ENCODE measurements around the gene OGDH.
"Not testable (repeated sequence)": the region's sequence is repeated elsewhere in the genome, so short reads cannot be mapped to it uniquely, and the experiment has no call there.

Gene OGDH

GRCh38 chr7:44707558-44708230, 101.3 kb downstream of the OGDH start:
- no peak for DNase-seq (ENCODE audit: low read depth)

GRCh38 chr7:44709011-44709915, 102.8 kb downstream of the OGDH start:
- no peak for DNase-seq (ENCODE audit: low read depth)

DNA sequence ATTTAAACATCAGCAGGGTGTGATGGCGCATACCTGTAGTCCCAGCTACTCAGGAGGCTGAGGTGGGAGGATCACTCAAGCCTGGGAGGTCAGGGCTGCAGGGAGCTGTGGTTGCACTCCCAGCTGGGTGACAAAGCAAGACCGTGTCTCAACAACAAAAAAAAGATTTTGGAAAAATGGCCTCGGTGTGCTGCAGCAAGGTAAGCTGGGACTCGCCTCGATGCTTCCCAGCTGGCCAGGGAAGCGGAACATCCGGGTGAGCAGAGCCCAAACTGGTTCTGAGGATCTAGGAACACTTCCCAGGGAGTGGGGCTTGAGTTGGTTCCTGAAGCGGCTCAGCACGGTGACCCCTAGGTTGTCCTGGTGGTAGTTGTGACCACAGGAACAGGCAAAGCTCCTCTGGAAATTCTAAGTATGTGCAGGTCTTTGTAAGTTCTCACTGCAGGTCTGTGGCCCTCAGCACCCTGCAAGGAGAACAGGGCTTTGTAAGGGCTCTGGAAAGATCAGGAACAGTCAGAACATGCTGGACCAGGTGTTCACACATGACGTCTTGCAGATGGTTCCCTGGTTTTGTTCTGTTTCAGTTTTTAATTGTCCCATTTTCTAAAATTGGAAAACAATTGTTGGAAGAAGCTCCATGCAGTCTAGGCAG, 103.6 kb downstream of the OGDH start:
- DNase-seq (ENCODE audit: low read depth): no peak

- no peak for DNase-seq (ENCODE audit: low read depth)
These were observed 105.1 kb downstream of the OGDH start for GRCh38 chr7:44711528-44711927.

GRCh38 chr7:44712012-44712411, 105.6 kb downstream of the OGDH start:
- DNase-seq (ENCODE audit: low read depth): no peak

GRCh38 chr7:44713141-44713540, 106.7 kb downstream of the OGDH start:
- no peak for DNase-seq (ENCODE audit: low read depth)

- no peak for DNase-seq (ENCODE audit: low read depth)
These were observed 107.4 kb downstream of the OGDH start for GRCh38 chr7:44713680-44714335.

DNA sequence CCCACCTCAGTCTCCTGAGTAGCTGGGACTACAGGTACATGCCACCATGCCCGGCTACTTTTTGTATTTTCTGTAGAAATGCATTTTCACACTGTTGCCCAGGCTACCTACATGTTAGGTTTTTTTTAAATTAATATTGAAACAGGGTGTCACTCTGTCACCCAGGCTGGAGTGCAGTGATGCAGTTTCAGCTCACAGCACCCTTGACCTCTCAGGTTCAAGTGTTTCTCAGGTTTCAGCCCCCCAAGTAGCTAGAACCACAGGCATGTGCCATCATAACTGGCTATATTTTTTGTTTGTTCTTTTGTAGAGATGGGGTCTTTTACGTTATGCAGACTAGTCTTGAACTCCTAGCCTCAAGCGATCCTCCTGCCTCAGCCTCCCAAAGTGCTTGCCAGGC, 109.8 kb downstream of the OGDH start:
- DNase-seq (ENCODE audit: low read depth): no peak

DNA sequence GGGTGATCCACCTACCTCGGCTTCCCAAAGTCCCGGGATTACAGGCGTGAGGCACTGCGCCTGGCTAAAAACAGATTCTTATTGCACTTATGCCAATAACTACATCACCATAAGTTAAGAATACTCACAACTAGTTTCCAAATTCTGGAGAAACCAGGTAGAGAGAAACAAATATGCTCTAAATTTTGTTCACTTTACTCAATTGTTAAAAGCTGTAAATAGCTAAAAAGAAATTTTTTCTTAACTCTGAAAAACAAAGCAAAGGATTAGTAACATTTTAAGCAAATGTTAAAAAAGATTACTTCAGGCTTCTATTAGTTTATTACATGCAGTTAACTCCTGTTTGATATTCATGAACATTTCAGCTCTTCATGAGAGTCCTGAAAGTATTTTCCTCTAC, 113.9 kb downstream of the OGDH start:
- DNase-seq (ENCODE audit: low read depth): no peak

GRCh38 chr7:44724276-44724675, 117.8 kb downstream of the OGDH start:
- no peak for DNase-seq (ENCODE audit: low read depth)

DNA sequence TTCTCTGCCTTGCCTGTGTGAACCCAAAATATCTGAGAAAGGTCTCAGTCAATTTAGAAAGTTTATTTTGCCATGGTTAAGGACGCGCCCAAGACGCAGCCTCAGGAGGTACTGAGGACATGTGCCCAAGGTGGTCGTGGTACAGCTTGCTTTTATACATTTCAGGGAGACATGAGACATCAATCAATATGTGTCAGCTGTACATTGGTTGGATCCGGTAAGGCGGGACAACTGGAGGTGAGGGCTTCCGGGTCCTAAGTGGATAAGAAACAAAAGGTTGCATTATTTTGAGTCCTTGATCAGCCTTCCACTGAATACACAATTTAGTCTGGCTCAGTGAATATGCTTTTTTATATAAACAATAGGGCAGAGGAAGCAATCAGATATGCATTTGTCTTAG, 119.8 kb downstream of the OGDH start:
- not testable (repeated sequence) for DNase-seq (ENCODE audit: low read depth)

DNA sequence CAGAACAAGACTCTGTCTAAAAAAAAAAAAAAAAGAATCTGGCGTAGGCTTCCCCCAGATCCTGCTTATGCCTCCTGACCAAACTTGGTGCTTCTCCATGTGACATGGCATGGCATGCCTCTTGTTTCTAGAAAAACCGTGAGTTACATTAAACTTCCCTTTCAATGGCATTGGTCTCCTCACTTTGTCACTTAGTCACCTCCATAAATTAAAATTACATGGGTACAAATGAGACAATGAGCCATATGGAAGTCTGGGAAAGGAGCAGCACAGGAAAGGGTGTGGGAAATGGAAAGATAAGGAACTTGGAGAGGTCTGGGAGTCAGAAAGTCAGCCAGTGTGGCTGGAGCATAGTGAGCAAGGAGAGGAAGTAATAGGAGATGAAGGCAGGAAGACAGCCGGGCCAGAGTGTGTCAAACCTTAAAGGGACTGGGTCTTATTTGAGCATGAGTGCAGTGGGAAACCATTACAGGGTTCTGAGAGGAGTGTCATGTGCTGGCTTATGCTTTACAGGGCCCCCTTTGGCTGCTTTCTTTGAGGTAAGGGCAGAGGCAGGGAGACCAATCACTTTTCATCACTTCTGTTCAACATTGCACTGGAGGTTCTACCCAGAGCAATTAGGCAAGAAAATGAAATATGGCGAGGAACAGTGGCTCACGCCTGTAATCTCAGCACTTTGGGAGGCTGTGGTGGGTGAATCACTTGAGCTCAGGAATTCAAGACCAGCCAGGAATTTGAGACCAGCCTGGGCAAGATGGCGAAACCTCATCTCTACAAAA, 120.9 kb downstream of the OGDH start:
- DNase-seq (ENCODE audit: low read depth): peak; percentile 54

GRCh38 chr7:44727937-44728262, 121.5 kb downstream of the OGDH start:
- DNase-seq (ENCODE audit: low read depth): no peak

DNA sequence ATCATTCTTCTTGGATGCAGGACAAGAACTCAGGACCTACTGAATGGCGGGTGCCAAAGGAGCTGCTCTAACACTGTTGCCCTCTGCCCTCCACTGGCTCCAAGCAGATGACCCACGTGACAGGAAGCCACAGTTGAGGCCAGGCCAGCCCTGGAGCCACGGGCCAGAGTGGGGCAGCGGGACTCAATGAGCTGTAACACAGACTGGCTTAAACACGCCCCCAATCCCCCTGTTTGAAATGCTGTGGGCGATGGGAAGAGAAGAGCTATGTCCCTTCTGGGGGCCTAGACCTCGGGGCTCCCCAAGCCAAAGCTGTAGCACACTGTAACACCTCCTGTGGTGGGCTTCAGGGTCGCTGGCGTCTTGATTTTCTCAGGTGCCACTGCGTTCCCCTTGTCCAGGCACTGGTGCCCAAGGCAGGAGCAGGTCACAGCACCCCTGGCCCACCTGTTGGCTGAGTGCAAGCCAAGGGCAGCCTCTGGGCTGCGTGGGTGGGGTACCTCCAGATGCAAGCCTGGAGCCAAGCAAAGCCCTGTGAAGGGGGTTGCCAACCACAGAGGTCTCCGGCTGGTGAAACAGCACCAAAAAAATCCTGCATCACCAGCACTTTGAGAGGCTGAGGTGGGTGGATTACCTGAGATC, 123.6 kb downstream of the OGDH start:
- no peak for DNase-seq (ENCODE audit: low read depth)

DNA sequence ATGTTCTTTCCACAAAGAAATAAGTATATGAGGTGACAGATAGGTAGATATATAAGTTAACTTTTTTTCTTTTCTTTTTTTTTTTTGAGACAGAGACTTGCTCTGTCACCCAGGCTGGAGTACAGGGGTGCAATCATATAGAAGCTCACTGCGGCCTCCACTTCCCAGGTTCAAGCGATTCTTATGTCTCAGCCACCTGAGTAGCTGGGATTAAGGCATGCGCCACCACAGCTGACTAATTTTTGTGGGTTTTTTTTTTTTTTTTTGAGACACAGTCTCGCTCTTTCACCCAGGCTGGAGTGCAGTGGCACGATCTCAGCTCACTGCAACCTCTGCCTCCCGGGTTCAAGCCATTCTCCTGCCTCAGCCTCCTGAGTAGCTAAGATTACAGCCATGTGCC, 126.5 kb downstream of the OGDH start:
- DNase-seq (ENCODE audit: low read depth): not testable (repeated sequence)

DNA sequence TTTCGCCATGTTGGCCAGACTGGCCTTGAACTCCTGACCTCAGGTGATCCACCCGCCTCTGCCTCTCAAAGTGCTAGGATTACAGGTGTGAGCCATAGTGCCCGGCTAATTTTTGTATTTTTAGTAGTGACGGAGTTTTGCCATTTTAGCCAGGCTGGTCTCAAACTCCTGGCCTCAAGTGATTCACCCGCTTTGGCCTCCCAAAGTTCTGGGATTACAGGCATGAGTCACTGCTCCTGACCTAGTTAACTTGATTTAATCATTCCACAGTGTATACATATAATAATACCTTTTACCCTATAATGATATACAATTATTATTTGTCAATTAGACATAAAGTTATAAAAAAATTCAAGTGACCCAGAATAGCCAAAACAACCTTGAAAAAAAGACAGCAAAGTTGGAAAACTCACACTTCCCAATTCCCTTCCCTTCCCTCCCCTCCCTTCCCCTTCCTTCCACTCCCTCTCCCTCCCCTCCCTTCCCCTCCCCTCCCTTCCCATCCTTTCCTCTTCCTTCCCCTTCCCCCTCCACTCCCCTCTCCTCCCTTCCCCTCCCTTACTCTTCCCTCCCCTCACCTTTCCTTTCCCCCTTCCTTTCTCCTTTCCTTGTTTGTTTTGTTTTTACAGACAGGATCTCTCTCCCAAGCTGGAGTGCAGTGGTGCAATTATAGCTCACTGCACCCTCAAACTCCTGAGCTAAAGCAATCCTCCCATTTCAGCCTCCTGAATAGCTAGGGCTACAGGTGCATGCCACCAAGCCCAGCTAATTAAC, 127.5 kb downstream of the OGDH start:
- DNase-seq (ENCODE audit: low read depth): peak; percentile 54

GRCh38 chr7:44735403-44736165, 129.2 kb downstream of the OGDH start:
- DNase-seq (ENCODE audit: low read depth): peak; percentile 90

DNA sequence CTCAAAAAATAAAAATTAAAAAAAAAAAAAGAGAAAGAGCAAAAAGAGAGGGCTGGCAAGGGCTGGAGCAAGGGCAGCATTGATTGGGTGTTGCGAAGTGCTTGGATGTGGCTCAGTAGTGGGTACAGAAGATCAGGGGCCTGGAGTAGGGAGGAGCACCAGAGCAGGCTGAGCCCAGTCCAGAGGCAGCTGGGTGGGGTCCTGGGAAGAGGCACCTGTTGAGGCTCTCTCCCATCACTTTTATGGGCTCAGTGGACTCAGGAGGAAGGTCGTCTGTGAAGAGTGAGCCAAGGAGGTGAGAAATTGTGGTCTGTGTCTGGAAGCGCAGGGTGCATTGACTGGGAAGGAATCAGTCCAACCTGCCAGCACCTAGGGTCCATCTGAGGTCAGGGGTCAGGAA, 130.5 kb downstream of the OGDH start:
- no peak for DNase-seq (ENCODE audit: low read depth)

- no peak for DNase-seq (ENCODE audit: low read depth)
These were observed 131.8 kb downstream of the OGDH start for GRCh38 chr7:44738051-44738723.

Measured in HS-27A (cell line).